Measurements from ENCODE around the gene AFDN. TPM values are rescaled to one million over a fixed set of nuclear protein-coding genes. Genes with fewer than 3 reads are reported as not detected.

The AFDN gene
- total RNA-seq, 1 experiment from 2014 or later, result 182 TPM

- peaks cover 47% of the 10 kb centered on the region for H3K36me3 Mint-ChIP-seq
- no peaks in the 10 kb centered on the region for H3K27me3 Mint-ChIP-seq (ENCODE audit: low read depth)
- no peak for TF ChIP-seq NR2C2 (CRISPR knock-in tag; IDR thresholded peaks at IDR 0.05)
- no peak for TF ChIP-seq ZNF532 (CRISPR knock-in tag; IDR thresholded peaks at IDR 0.05; ENCODE audit: borderline replicate concordance)
- no peak for TF ChIP-seq GABPB1 (CRISPR knock-in tag; IDR thresholded peaks at IDR 0.05)
- no peak for TF ChIP-seq ZBTB21 (CRISPR knock-in tag; IDR thresholded peaks at IDR 0.05; ENCODE audit: borderline replicate concordance)
- no peak for TF ChIP-seq ZNF423 (CRISPR knock-in tag; IDR thresholded peaks at IDR 0.05)
- TF ChIP-seq, protein P1, sequence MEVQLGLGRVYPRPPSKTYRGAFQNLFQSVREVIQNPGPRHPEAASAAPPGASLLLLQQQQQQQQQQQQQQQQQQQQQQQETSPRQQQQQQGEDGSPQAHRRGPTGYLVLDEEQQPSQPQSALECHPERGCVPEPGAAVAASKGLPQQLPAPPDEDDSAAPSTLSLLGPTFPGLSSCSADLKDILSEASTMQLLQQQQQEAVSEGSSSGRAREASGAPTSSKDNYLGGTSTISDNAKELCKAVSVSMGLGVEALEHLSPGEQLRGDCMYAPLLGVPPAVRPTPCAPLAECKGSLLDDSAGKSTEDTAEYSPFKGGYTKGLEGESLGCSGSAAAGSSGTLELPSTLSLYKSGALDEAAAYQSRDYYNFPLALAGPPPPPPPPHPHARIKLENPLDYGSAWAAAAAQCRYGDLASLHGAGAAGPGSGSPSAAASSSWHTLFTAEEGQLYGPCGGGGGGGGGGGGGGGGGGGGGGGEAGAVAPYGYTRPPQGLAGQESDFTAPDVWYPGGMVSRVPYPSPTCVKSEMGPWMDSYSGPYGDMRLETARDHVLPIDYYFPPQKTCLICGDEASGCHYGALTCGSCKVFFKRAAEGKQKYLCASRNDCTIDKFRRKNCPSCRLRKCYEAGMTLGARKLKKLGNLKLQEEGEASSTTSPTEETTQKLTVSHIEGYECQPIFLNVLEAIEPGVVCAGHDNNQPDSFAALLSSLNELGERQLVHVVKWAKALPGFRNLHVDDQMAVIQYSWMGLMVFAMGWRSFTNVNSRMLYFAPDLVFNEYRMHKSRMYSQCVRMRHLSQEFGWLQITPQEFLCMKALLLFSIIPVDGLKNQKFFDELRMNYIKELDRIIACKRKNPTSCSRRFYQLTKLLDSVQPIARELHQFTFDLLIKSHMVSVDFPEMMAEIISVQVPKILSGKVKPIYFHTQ (CRISPR knock-in tag; IDR thresholded peaks at IDR 0.05), result no peak
- TF ChIP-seq, protein P2, sequence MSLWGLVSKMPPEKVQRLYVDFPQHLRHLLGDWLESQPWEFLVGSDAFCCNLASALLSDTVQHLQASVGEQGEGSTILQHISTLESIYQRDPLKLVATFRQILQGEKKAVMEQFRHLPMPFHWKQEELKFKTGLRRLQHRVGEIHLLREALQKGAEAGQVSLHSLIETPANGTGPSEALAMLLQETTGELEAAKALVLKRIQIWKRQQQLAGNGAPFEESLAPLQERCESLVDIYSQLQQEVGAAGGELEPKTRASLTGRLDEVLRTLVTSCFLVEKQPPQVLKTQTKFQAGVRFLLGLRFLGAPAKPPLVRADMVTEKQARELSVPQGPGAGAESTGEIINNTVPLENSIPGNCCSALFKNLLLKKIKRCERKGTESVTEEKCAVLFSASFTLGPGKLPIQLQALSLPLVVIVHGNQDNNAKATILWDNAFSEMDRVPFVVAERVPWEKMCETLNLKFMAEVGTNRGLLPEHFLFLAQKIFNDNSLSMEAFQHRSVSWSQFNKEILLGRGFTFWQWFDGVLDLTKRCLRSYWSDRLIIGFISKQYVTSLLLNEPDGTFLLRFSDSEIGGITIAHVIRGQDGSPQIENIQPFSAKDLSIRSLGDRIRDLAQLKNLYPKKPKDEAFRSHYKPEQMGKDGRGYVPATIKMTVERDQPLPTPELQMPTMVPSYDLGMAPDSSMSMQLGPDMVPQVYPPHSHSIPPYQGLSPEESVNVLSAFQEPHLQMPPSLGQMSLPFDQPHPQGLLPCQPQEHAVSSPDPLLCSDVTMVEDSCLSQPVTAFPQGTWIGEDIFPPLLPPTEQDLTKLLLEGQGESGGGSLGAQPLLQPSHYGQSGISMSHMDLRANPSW (CRISPR knock-in tag; conservative IDR thresholded peaks at IDR 0.05; ENCODE audit: low read depth), result no peak
- no peak for TF ChIP-seq PRRX2 (CRISPR knock-in tag; IDR thresholded peaks at IDR 0.05)
- no peak for TF ChIP-seq ATF3 (CRISPR knock-in tag; conservative IDR thresholded peaks at IDR 0.05)
- TF ChIP-seq HMGXB4 (CRISPR knock-in tag; IDR thresholded peaks at IDR 0.05), result no peak
- TF ChIP-seq, protein P3, sequence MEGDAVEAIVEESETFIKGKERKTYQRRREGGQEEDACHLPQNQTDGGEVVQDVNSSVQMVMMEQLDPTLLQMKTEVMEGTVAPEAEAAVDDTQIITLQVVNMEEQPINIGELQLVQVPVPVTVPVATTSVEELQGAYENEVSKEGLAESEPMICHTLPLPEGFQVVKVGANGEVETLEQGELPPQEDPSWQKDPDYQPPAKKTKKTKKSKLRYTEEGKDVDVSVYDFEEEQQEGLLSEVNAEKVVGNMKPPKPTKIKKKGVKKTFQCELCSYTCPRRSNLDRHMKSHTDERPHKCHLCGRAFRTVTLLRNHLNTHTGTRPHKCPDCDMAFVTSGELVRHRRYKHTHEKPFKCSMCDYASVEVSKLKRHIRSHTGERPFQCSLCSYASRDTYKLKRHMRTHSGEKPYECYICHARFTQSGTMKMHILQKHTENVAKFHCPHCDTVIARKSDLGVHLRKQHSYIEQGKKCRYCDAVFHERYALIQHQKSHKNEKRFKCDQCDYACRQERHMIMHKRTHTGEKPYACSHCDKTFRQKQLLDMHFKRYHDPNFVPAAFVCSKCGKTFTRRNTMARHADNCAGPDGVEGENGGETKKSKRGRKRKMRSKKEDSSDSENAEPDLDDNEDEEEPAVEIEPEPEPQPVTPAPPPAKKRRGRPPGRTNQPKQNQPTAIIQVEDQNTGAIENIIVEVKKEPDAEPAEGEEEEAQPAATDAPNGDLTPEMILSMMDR (IDR thresholded peaks at IDR 0.05), result no peak
- no peaks in the 10 kb centered on the region for H3K9me3 Mint-ChIP-seq
- no peak for DNase-seq (ENCODE audit: low spot score)
- no peak for ATAC-seq
- no peak overlapping the region for H3K4me3 Mint-ChIP-seq
- POLR2A ChIA-PET, result no interaction called here
- CTCF ChIA-PET, result interaction anchor here (1.5 kb wide), 1 partner anchor 40 kb away, joined by 3 read pairs; no protein-coding TSS in a partner anchor
- H3K4me1 Mint-ChIP-seq, result no peaks in the 10 kb centered on the region; the same call in 1 of the 2 replicates
- 0 out of 2 replicates have a peak overlapping the region, but pooled peaks have one; percentile 38 for H3K27ac Mint-ChIP-seq
These were observed 100.5 kb downstream of the AFDN start for GRCh38 chr6:167927246-167927645.
